ENCODE results near the gene CCBE1. TPM values are rescaled to one million over a fixed set of nuclear protein-coding genes. Genes with fewer than 3 reads are reported as not detected.

CCBE1 gene
- polyA plus RNA-seq, 1 of the 3 experiments (the other 2 are of a cell fraction), result 5.0 TPM

GRCh38 chr18:59575995-59576394, 121.2 kb downstream of the CCBE1 start:
- no peaks in the 10 kb centered on the region for H3K9me2 ChIP-seq
- no peak for DNase-seq
- ChIA-PET CTCF (interaction anchor here (0.9 kb wide), 2 partner anchors 173 to 248 kb away, joined by 3 read pairs; no protein-coding TSS in a partner anchor), POLR2A (no interaction called here)
- H4K20me1 ChIP-seq (ENCODE audit: insufficient read depth), result no peaks in the 10 kb centered on the region
- TF ChIP-seq SIN3A (IDR thresholded peaks at IDR 0.05; ENCODE audit: borderline replicate concordance, low read depth, low read length), result no peak
- TF ChIP-seq NFIC (IDR thresholded peaks at IDR 0.05; ENCODE audit: borderline replicate concordance), result no peak
- no peak for TF ChIP-seq GABPA (IDR thresholded peaks at IDR 0.05; ENCODE audit: low read depth)
- no peak for TF ChIP-seq ELF1 (IDR thresholded peaks at IDR 0.05)
- TF ChIP-seq, protein P1, sequence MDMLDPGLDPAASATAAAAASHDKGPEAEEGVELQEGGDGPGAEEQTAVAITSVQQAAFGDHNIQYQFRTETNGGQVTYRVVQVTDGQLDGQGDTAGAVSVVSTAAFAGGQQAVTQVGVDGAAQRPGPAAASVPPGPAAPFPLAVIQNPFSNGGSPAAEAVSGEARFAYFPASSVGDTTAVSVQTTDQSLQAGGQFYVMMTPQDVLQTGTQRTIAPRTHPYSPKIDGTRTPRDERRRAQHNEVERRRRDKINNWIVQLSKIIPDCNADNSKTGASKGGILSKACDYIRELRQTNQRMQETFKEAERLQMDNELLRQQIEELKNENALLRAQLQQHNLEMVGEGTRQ (IDR thresholded peaks at IDR 0.05; ENCODE audit: borderline replicate concordance, low read depth, low read length), result no peak
- no peak for TF ChIP-seq TCF12 (IDR thresholded peaks at IDR 0.05)
- TF ChIP-seq CHD2 (IDR thresholded peaks at IDR 0.05; ENCODE audit: low read length, partially characterized antibody), result no peak
- no peak for TF ChIP-seq YY1 (IDR thresholded peaks at IDR 0.05; ENCODE audit: low read depth)
- TF ChIP-seq FOXM1 (IDR thresholded peaks at IDR 0.05; ENCODE audit: low read depth), result no peak
- TF ChIP-seq CTCF (IDR thresholded peaks at IDR 0.05), result no peak
- no peak for TF ChIP-seq TEAD4 (IDR thresholded peaks at IDR 0.05; ENCODE audit: borderline replicate concordance, insufficient read depth)
- no peaks in the 10 kb centered on the region; a peak in 2 of 4 replicates for H3K4me1 ChIP-seq (ENCODE audit: control insufficient read depth in 1 of 2, insufficient read depth in 2 of 2, low read depth in 1 of 2, low read length in 1 of 2)
- no peaks in the 10 kb centered on the region for H3K36me3 ChIP-seq (replicated peaks in 1 of 2; ENCODE audit: control insufficient read depth in 1 of 2, insufficient read depth in 2 of 2, low read length in 1 of 2)
- WGBS (ENCODE audit: low lambda C conversion rate), result 66% methylated on average over 4 of the region's 4 CpGs
- H3K27ac ChIP-seq (ENCODE audit: low read depth in 2 of 2, low read length in 1 of 2), result no peak overlapping the region
- no peaks in the 10 kb centered on the region for H3K27me3 ChIP-seq (ENCODE audit: insufficient read depth)
- H3K9ac ChIP-seq, result no peak overlapping the region
- H3K9me3 ChIP-seq, result no peaks in the 10 kb centered on the region
- H2AFZ ChIP-seq (ENCODE audit: low read depth), result no peak overlapping the region
- no peaks in the 10 kb centered on the region for H3F3A ChIP-seq (replicated peaks; ENCODE audit: insufficient read depth)
- no peak overlapping the region for H3K4me3 ChIP-seq (ENCODE audit: low read depth in 2 of 2, low read length in 1 of 2)
- H3K79me2 ChIP-seq (ENCODE audit: insufficient read depth), result no peaks in the 10 kb centered on the region
- H3K4me2 ChIP-seq, result no peak overlapping the region

- WGBS (ENCODE audit: low lambda C conversion rate), result 89% methylated on average over 2 of the region's 2 CpGs
- POLR2A ChIA-PET, result interaction anchor here (0.8 kb wide), 1 partner anchor 238 kb away, joined by 3 read pairs; no protein-coding TSS in a partner anchor
- H4K20me1 ChIP-seq (ENCODE audit: insufficient read depth), result no peaks in the 10 kb centered on the region
- no peaks in the 10 kb centered on the region for H3K36me3 ChIP-seq (replicated peaks in 1 of 2; ENCODE audit: control insufficient read depth in 1 of 2, insufficient read depth in 2 of 2, low read length in 1 of 2)
- H3F3A ChIP-seq (replicated peaks; ENCODE audit: insufficient read depth), result no peaks in the 10 kb centered on the region
- no peak overlapping the region for H3K4me2 ChIP-seq
- H3K27ac ChIP-seq (ENCODE audit: low read depth in 2 of 2, low read length in 1 of 2), result no peak overlapping the region
- CTCF ChIA-PET, result interaction anchor here (0.7 to 1.4 kb wide), 4 partner anchors 8 to 325 kb away, joined by 3 to 4 read pairs (median 3); no protein-coding TSS in a partner anchor
- H3K9ac ChIP-seq, result no peak overlapping the region
- no peaks in the 10 kb centered on the region for H3K9me3 ChIP-seq
- no peaks in the 10 kb centered on the region for H3K27me3 ChIP-seq (ENCODE audit: insufficient read depth)
- no peak for DNase-seq
- H3K4me1 ChIP-seq (ENCODE audit: control insufficient read depth in 1 of 2, insufficient read depth in 2 of 2, low read depth in 1 of 2, low read length in 1 of 2), result peaks cover 0 to 10% of the 10 kb centered on the region in 2 experiments; a peak in 2 of 4 replicates
- no peaks in the 10 kb centered on the region for H3K9me2 ChIP-seq
- no peak overlapping the region for H2AFZ ChIP-seq (ENCODE audit: low read depth)
- H3K4me3 ChIP-seq (ENCODE audit: low read depth in 2 of 2, low read length in 1 of 2), result no peak overlapping the region
- TF ChIP-seq JUND (IDR thresholded peaks at IDR 0.05), result no peak
- no peak for TF ChIP-seq ELF1 (IDR thresholded peaks at IDR 0.05)
- TF ChIP-seq CTCF (IDR thresholded peaks at IDR 0.05), result no peak
- no peak for TF ChIP-seq TCF12 (IDR thresholded peaks at IDR 0.05)
- TF ChIP-seq GATA2 (CRISPR knock-in tag; IDR thresholded peaks at IDR 0.05), result no peak
- no peaks in the 10 kb centered on the region for H3K79me2 ChIP-seq (ENCODE audit: insufficient read depth)
Measured at GRCh38 chr18:59573962-59574361, 123.3 kb downstream of the CCBE1 start.
